ENCODE measurements around the gene CTIF.

CTIF gene

GRCh38 chr18:48669991-48670750 lies 131.3 kb downstream of the CTIF start:
- no peak for DNase-seq

GRCh38 chr18:48670751-48671560 lies 132.1 kb downstream of the CTIF start:
- no peak for DNase-seq

- no peak for DNase-seq
These were observed 132.7 kb downstream of the CTIF start for GRCh38 chr18:48671561-48671945.

GRCh38 chr18:48672671-48673340 lies 134.0 kb downstream of the CTIF start:
- DNase-seq = no peak

DNA sequence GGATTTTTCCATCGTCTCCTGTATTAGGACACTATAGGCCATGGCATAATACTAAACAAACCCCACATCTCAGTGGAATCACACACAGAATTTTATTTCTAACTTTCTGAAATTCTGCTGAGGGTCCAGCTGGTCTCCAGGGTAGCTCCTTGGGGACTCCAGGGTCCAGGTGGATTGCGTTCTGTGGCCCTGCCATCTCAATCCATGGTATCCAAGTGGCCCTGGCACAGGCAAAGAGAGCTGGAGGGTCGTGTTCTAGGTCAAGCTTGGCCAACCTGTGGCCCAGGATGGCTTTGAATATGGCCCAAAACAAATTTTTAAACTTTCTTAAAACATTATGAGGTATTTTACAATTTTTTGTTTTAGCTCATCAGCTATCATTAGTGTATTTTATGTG lies 134.6 kb downstream of the CTIF start:
- DNase-seq = no peak

GRCh38 chr18:48673853-48674721 lies 135.3 kb downstream of the CTIF start:
- DNase-seq = no peak

DNA sequence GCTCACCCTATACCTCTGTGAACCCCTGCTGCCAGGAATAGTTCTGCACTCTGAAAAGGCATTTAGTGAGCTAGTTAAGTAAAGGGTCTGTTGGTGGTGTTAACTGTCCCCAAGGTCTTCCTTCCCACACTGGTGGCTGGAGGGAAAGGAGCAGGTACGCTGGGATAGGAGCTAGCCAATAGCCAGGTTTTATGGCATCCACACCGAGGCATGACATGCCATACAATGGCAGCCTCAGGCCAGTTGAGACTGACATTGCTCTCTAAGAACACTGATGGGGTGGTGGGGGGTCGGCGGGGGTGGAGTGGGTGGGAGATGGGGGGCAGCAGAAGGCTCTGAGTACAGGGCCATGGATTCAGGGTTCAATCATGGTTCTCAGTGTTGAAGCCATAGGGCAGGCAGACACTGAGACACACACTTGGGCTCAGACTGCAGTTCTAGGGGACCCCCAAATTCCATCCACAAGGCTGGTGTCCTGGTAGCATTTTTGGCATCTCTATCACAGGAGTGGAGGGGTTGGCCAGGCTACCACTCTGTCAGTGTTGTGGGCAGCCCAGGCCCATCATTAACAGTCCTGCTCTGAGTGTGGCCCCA lies 136.0 kb downstream of the CTIF start:
- DNase-seq = no peak

DNA sequence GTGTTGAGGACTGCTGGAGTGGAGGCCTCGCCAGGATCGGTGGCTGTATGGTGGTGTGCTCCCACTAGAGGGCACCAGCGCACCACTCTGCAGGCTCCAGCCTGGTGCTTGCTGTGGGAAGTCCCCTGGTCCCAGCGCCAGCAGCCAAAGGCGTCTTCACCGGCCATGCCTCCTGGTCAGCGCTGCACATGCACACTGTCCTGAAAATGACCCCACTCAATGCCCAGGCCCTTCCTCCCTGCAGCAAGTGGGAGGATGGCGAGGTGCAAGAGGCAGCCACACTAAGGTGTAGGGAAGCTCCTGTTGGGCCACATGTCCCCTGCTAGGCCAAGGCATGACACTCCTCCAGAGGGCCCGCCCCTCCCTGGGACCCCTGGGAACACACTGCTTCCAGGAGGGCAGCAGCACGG lies 136.5 kb downstream of the CTIF start:
- peak; percentile 69 for DNase-seq

DNA sequence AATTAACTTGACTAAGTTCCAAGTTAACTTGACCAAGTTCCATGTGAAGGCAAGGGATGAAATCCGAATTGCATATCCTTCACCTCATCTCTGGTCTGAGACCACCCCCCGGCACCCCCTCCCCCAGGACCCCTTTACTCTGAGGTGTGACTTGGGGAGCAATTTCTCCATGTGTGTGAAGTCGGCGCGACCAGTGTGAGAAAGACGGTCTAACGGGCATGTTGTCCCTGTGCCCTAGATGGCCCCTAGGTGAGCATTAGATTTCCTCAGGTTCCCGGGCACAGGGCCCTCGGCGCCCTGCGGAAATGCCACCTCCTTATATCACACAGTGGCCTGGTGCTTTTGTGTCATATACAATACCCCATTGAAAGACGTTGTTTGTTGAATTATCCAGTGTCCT lies 137.1 kb downstream of the CTIF start:
- DNase-seq = no peak

- no peak for DNase-seq
These were observed 137.5 kb downstream of the CTIF start for GRCh38 chr18:48676346-48676745.

DNA sequence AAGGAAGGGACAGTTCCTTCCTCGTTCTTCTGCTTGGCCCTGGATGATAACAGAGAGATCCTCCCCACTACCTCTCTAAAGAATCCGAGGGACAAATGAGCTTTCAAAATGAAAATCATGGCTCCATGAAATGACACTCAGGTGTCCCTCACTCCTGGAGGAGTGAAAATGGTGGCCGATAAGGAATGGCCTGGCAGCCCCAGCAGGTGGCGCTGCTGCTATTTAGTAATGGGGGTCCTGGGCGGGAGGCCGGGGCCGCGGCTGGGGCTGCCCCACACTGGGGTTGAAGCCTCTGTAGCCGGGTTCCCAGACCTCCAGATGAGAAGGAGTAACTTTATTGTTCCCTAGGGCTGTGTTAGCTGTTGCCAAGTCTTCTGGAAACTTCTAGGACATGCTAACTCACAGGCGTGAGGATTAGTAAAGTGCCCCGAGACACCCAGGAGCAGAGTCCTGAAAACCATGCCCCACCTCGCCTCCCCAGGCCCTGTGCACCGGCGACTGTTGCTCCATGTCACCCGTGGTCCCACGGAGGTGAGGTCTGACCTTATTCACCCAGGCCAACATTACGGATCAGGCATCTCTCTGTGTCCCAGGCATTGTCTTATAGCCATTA lies 138.0 kb downstream of the CTIF start:
- peak; percentile 32 for DNase-seq

- DNase-seq = no peak
These were observed 139.6 kb downstream of the CTIF start for GRCh38 chr18:48678237-48679115.

DNA sequence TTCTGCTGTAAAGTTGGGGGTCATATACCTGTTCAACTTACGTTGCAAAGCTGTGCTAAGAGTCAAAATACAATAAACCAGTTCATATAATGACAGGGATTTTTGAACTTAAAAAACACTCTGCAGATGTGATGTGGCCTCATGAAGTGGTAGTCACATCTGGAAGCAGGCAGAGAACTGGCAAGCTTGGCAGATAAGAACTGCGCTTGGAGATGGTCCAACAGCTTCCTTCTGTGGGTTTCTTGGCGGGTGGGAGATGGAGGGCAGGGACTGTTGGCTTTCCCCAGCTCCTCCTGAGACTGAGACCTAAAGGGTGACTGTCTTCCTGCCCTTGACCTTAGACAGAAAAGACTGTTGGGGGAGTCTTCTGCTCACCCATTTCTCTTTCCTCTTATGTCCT lies 140.4 kb downstream of the CTIF start:
- DNase-seq = no peak

- DNase-seq = no peak
These were observed 141.8 kb downstream of the CTIF start for GRCh38 chr18:48680339-48681250.

GRCh38 chr18:48682768-48683167 lies 143.9 kb downstream of the CTIF start:
- no peak for DNase-seq

- DNase-seq = no peak
These were observed 144.4 kb downstream of the CTIF start for GRCh38 chr18:48683197-48683596.

GRCh38 chr18:48683661-48684060 lies 144.8 kb downstream of the CTIF start:
- DNase-seq = no peak

GRCh38 chr18:48687346-48688042 lies 148.7 kb downstream of the CTIF start:
- no peak for DNase-seq

GRCh38 chr18:48688961-48689360 lies 150.1 kb downstream of the CTIF start:
- DNase-seq = no peak
